Measurements from ENCODE around the gene ADAMTS19. TPM values are rescaled to one million over a fixed set of nuclear protein-coding genes. Genes with fewer than 3 reads are reported as not detected.
"Not testable (repeated sequence)": the region's sequence is repeated elsewhere in the genome, so short reads cannot be mapped to it uniquely, and the experiment has no call there.

Gene ADAMTS19
- not detected for polyA plus RNA-seq (2012; ENCODE audit: missing spikeins)

DNA sequence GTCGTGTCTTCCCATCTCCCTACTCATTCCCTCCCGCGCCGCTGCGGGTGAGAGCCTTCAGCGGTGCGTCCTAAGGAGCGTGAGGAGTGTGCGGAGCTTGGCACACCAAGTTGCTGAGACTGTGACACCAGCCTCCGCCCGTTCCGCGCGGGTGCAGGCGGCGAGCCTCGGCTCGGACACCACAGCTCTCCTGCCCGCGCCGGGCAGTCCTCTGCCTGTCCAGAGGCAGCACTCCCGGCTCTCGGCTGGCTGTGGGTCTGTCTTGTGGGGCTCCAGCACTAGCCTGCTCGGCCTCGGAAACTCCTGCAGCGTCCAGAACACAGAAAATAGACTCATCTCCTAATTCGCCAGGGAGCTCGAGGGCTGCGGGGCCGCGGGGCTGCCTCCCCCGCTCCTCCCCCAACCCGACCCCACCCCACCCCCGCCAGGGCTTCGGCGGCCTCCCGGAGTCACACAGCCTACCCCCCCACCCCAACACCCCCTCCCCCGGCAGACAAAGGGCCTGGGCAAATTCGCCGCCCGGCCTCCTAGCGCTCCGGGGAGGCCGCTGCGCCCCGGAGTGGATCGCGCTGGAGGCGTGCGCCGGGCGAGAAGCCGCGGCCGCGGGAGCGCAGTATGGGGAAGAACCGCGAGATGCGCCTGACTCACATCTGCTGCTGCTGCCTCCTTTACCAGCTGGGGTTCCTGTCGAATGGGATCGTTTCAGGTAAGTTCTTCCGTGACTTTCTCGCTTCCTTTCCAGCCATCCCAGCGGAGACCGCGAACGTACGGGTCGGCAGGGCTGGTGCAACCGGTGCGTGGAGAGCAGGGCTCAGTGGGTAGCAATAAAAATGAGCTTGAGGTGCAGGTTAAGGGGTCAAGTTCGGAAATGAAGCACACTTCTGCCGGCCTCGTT, at the start of gene ADAMTS19:
ADAMTS19 (plus strand) TSS at position 522 of the 895 bp plus-strand sequence; CDS start at position 616, 94 bp downstream.
- no peak for FAIRE-seq
- no peak for TF ChIP-seq POLR2AphosphoS5 (IDR thresholded peaks at IDR 0.05; ENCODE audit: low read depth, low read length)
- TF ChIP-seq TAF1 (IDR thresholded peaks at IDR 0.05; ENCODE audit: borderline replicate concordance, low read depth, low read length) = no peak
- no peak for TF ChIP-seq POLR2A (IDR thresholded peaks at IDR 0.05; ENCODE audit: low read depth, low read length)

GRCh38 chr5:129410488-129410887, 49.6 kb upstream of the ADAMTS19 start:
- DNase-seq (ENCODE audit: insufficient read length) (no peak), FAIRE-seq (no peak)
- TF ChIP-seq POLR2AphosphoS5 (IDR thresholded peaks at IDR 0.05; ENCODE audit: low read depth, low read length) (no peak), TAF1 (IDR thresholded peaks at IDR 0.05; ENCODE audit: borderline replicate concordance, low read depth, low read length) (no peak), POLR2A (IDR thresholded peaks at IDR 0.05; ENCODE audit: low read depth, low read length) (no peak)

More for the DNA sequence above, at the start of gene ADAMTS19:
- no peak for DNase-seq (ENCODE audit: insufficient read length)

DNA sequence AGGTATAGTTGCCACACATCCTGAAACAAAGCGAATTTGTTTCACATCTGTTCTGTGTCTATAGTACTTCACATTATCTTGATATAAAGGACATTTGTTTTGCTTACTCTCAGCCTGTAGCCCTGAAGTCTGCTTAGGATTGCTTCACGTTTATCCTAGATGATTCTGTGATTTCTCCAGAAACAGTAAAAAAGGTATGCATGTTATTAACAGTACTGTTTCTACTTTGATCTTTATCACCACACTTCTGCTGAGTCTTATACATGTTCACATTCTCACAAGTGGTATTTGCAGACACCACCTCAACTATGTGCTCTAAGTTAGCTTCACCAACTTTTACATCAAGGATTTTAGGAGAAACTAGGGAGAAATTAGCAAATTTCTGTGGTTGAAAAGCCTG, 47.4 kb upstream of the ADAMTS19 start:
- no peak for TF ChIP-seq POLR2A (IDR thresholded peaks at IDR 0.05; ENCODE audit: low read depth, low read length)
- no peak for TF ChIP-seq POLR2AphosphoS5 (IDR thresholded peaks at IDR 0.05; ENCODE audit: low read depth, low read length)
- no peak for TF ChIP-seq TAF1 (IDR thresholded peaks at IDR 0.05; ENCODE audit: borderline replicate concordance, low read depth, low read length)
- no peak for FAIRE-seq
- DNase-seq (ENCODE audit: insufficient read length) = no peak

DNA sequence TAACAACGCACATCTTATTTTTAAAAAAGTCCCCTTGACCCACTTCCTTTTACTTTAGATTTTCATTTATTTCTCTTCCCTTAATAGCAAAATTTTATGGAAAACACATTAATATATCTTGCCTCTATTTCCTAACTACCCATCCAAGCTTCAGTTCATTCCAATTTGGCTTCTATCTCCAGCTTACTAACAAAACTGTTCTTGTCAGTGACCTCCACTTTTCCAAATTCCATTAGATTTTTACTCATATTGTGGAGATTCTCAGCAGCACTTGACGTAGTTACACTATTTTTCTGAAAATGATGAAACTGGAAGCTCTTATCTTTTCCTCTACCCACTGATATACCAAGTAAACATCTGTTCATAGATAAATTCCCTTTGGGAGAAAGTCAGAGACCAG, 46.5 kb upstream of the ADAMTS19 start:
- FAIRE-seq (no peak), DNase-seq (ENCODE audit: insufficient read length) (no peak)

GRCh38 chr5:129419292-129419691, 40.8 kb upstream of the ADAMTS19 start:
- DNase-seq (ENCODE audit: insufficient read length) = no peak
- TF ChIP-seq POLR2AphosphoS5 (IDR thresholded peaks at IDR 0.05; ENCODE audit: low read depth, low read length) (no peak), TAF1 (IDR thresholded peaks at IDR 0.05; ENCODE audit: borderline replicate concordance, low read depth, low read length) (no peak), POLR2A (IDR thresholded peaks at IDR 0.05; ENCODE audit: low read depth, low read length) (no peak)
- FAIRE-seq = no peak

More for the DNA sequence above, 46.5 kb upstream of the ADAMTS19 start:
- no peak for TF ChIP-seq POLR2A (IDR thresholded peaks at IDR 0.05; ENCODE audit: low read depth, low read length)
- TF ChIP-seq POLR2AphosphoS5 (IDR thresholded peaks at IDR 0.05; ENCODE audit: low read depth, low read length) = no peak
- no peak for TF ChIP-seq TAF1 (IDR thresholded peaks at IDR 0.05; ENCODE audit: borderline replicate concordance, low read depth, low read length)

DNA sequence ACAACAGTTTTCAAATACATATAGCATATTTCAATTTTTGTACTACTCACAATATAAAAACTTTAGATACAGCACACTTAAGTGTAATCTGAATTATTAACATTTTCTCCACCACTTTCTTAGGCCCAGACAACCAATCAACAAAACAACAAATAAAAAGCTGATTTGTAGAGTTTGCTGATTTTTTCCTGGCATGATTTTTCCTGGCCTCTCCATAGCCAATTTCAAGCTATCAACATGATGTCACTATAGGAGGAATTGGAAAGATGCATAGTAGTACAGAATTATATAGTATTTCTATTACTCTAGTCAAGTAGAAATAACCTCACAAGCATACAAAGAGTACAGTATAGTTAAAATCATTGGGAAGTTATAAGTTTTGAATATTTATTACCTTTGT, 35.1 kb upstream of the ADAMTS19 start:
- DNase-seq (ENCODE audit: insufficient read length) = no peak
- FAIRE-seq = no peak
- TF ChIP-seq TAF1 (IDR thresholded peaks at IDR 0.05; ENCODE audit: borderline replicate concordance, low read depth, low read length) = no peak
- no peak for TF ChIP-seq POLR2AphosphoS5 (IDR thresholded peaks at IDR 0.05; ENCODE audit: low read depth, low read length)

- FAIRE-seq (no peak), DNase-seq (ENCODE audit: insufficient read length) (no peak)
- TF ChIP-seq TAF1 (IDR thresholded peaks at IDR 0.05; ENCODE audit: borderline replicate concordance, low read depth, low read length) (no peak), POLR2AphosphoS5 (IDR thresholded peaks at IDR 0.05; ENCODE audit: low read depth, low read length) (no peak), POLR2A (IDR thresholded peaks at IDR 0.05; ENCODE audit: low read depth, low read length) (no peak)
These were observed 34.0 kb upstream of the ADAMTS19 start for GRCh38 chr5:129426071-129426470.

DNA sequence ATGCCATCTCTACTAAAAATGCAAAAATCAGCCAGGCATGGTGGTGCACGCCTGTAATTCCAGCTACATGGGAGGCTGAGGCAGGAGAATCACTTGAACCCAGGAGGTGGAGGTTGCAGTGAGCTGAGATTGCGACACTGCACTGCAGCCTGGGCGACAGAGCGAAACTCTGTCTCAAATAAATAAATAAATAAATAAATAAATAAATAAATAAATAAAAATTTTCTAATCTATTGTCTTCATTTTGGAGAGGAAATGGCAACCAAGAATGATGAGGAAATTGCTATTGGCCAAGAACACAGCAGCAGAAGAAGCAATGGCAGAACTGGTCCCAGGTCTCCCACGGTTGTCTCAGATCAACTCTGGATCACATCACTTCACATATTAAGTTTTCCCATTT, 31.5 kb upstream of the ADAMTS19 start:
- not testable (repeated sequence) for FAIRE-seq; DNase-seq (ENCODE audit: insufficient read length)

- no peak for TF ChIP-seq POLR2AphosphoS5 (IDR thresholded peaks at IDR 0.05; ENCODE audit: low read depth, low read length)
- no peak for TF ChIP-seq POLR2A (IDR thresholded peaks at IDR 0.05; ENCODE audit: low read depth, low read length)
- TF ChIP-seq TAF1 (IDR thresholded peaks at IDR 0.05; ENCODE audit: borderline replicate concordance, low read depth, low read length) = no peak
- DNase-seq (ENCODE audit: insufficient read length) (no peak), FAIRE-seq (no peak)
These were observed 28.7 kb upstream of the ADAMTS19 start for GRCh38 chr5:129431406-129431805.

- no peak for TF ChIP-seq POLR2A (IDR thresholded peaks at IDR 0.05; ENCODE audit: low read depth, low read length)
- no peak for TF ChIP-seq POLR2AphosphoS5 (IDR thresholded peaks at IDR 0.05; ENCODE audit: low read depth, low read length)
- no peak for TF ChIP-seq TAF1 (IDR thresholded peaks at IDR 0.05; ENCODE audit: borderline replicate concordance, low read depth, low read length)
- no peak for FAIRE-seq
- no peak for DNase-seq (ENCODE audit: insufficient read length)
These were observed 21.8 kb upstream of the ADAMTS19 start for GRCh38 chr5:129438322-129438721.

- FAIRE-seq (no peak), DNase-seq (ENCODE audit: insufficient read length) (no peak)
- TF ChIP-seq TAF1 (IDR thresholded peaks at IDR 0.05; ENCODE audit: borderline replicate concordance, low read depth, low read length) (no peak), POLR2AphosphoS5 (IDR thresholded peaks at IDR 0.05; ENCODE audit: low read depth, low read length) (no peak), POLR2A (IDR thresholded peaks at IDR 0.05; ENCODE audit: low read depth, low read length) (no peak)
These were observed 19.7 kb upstream of the ADAMTS19 start for GRCh38 chr5:129440424-129440823.

DNA sequence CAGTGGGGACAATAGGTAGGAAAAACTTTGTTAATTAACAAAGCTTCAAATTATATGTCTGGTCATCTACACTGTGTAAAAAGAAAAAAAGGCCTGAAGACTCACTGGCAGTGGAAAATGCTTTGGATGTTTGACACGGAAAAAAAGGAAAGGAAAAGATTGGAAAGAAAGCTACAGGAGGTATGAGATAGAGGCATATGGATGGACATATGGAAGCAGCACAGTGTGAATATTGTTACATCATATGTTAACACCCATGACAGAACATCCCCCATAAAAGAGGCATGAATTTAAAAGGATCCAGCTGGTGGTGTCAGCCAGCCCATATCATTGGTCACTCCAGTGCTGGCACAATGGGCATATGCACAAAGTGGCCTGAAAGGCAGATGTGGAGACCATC, 19.0 kb upstream of the ADAMTS19 start:
- DNase-seq (ENCODE audit: insufficient read length) (no peak), FAIRE-seq (no peak)
- TF ChIP-seq TAF1 (IDR thresholded peaks at IDR 0.05; ENCODE audit: borderline replicate concordance, low read depth, low read length) (no peak), POLR2AphosphoS5 (IDR thresholded peaks at IDR 0.05; ENCODE audit: low read depth, low read length) (no peak), POLR2A (IDR thresholded peaks at IDR 0.05; ENCODE audit: low read depth, low read length) (no peak)

Data from GM12892 (cell line).